Epidermal melanocyte (primary cell): Measurements from ENCODE around the gene ADGRD2.
"Not testable (repeated sequence)": the region's sequence is repeated elsewhere in the genome, so short reads cannot be mapped to it uniquely, and the experiment has no call there.

ENCODE experiments used
- DNase-seq: peaks from one replicate; pipeline ENCODE4 v3.0.0; 2011; ENCODE audit warnings: low spot score; ENCODE audit not compliant: insufficient read length

Gene ADGRD2, protein sequence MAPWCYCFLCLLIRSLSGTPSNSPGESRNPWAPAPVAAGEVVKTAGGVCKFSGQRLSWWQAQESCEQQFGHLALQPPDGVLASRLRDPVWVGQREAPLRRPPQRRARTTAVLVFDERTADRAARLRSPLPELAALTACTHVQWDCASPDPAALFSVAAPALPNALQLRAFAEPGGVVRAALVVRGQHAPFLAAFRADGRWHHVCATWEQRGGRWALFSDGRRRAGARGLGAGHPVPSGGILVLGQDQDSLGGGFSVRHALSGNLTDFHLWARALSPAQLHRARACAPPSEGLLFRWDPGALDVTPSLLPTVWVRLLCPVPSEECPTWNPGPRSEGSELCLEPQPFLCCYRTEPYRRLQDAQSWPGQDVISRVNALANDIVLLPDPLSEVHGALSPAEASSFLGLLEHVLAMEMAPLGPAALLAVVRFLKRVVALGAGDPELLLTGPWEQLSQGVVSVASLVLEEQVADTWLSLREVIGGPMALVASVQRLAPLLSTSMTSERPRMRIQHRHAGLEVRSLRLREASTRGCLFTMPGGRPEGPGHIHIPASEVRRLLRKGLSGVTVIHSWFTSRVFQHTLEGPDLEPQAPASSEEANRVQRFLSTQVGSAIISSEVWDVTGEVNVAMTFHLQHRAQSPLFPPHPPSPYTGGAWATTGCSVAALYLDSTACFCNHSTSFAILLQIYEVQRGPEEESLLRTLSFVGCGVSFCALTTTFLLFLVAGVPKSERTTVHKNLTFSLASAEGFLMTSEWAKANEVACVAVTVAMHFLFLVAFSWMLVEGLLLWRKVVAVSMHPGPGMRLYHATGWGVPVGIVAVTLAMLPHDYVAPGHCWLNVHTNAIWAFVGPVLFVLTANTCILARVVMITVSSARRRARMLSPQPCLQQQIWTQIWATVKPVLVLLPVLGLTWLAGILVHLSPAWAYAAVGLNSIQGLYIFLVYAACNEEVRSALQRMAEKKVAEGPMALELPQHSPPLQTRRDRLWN

DNA sequence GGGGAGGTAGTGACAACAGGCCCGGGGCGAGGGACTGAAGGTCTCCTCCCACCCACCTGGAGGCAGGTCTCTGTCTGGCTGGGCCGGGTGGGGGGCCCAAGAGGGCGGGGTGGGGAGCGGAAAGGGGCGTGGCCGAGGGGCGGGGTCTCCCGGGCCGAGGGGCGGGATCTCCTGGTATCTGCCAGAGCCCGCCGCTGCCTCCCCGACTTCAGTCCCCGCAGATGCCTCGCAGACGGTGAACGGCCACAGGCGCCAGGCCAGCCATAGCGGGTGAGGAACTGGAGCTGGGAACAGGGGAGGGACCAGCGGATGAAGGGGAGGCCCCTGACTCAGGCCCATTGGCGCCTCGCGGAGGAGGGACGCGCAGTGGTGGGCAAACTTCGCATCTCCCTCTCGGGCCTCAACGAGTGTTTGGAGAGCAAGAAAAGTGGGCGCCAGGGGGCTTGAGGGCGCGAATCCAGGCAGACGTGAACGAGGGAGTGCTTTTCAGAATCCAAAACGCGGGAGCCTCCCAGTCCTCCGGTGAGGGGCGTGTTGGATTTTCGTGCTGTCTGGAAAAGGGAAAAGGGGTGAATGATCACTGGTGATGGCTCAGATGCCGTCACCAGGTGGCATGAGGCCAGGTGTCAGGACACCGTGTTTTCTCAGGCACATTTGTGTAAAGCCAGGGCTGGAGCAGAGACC is at the start of gene ADGRD2:
TSS of gene ADGRD2 (plus strand) at position 211 of the 684 bp plus-strand sequence. CDS start 1,216 bp downstream, outside the sequence.
- peak; percentile 53 for DNase-seq

DNA sequence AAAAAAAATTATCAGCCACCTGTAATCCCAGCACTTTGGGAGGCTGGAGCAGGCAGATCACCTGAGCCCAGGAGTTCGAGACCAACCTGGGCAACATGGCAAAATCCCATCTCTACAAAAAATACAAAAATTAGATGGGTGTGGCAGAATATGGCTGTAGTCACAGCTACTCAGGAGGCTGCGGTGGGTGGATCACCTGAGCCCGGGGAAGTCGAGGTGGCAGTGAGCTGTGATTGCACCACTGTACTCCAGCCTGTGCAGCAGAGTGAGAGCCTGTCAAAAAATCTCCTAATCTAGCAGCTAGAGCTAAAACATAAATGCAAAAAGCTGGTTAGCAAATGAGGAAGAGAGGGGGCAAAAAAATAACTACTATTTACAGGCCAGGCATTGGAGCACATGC is 47.0 kb upstream of the ADGRD2 start:
- no peak for DNase-seq

DNA sequence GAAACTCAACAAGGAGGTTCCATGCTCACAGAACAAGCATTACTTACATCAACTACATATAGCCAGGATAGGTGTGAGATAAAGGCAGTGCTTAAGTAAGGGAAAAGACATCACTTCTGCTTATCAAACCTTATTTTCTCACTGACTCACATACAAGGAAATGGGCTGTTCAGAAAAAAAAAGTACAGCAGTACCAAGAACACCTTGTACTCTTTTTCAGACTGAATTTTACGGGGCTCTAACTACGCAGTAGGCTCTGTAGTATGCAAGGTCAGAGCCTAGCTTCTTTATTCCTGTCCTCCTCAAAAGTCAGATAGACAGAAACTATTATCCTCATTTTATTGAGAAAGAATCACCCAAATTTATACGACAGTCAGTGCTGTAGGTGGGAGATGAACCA is 40.8 kb upstream of the ADGRD2 start:
- no peak for DNase-seq

- no peak for DNase-seq
Measured at GRCh38 chr9:124410321-124410913, 39.8 kb upstream of the ADGRD2 start.

GRCh38 chr9:124411514-124412227 is 38.6 kb upstream of the ADGRD2 start:
- DNase-seq = no peak

DNA sequence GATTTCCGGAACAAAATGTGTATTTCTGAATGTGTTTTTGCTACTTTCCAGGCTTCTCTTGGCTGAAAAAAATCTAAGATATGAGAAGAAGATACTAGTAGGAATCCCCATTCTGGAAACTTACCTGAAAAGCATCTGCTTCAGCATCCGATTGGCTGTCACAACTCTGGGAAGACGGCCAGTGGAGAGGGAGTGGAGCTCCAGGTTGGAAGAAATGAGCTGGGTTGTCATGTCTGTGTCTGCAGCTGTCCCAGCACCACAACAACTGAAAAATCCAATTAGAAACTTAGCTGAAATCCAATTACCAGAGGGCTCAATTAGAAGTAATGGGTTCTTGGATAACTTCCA is 38.0 kb upstream of the ADGRD2 start:
- DNase-seq = no peak

DNA sequence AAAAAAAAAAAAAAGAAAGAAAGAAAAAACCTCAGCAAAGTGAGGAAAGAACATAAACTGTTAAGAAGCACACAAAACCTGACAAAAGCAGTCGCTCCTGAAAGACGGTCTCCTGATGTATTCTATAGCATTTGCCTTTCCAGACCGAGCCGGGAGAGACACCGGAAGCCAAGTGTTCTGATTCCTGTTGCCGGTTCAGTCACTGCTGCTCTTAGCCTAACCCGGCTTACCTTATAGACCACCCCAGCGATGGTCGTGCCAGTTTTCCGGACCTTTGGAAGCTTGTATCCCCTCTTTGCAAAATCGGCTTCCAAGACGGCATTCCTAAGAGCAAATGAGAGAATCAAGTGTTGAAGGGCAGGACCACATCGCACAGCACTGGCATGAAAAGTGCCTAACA is 35.6 kb upstream of the ADGRD2 start:
- no peak for DNase-seq

- DNase-seq = peak; percentile 83
Measured at GRCh38 chr9:124415102-124415851, 35.0 kb upstream of the ADGRD2 start, which contains the start of gene PSMB7. PSMB7 (minus strand) TSS chr9:124415442; CDS start chr9:124415425, 17 bp downstream.

DNA sequence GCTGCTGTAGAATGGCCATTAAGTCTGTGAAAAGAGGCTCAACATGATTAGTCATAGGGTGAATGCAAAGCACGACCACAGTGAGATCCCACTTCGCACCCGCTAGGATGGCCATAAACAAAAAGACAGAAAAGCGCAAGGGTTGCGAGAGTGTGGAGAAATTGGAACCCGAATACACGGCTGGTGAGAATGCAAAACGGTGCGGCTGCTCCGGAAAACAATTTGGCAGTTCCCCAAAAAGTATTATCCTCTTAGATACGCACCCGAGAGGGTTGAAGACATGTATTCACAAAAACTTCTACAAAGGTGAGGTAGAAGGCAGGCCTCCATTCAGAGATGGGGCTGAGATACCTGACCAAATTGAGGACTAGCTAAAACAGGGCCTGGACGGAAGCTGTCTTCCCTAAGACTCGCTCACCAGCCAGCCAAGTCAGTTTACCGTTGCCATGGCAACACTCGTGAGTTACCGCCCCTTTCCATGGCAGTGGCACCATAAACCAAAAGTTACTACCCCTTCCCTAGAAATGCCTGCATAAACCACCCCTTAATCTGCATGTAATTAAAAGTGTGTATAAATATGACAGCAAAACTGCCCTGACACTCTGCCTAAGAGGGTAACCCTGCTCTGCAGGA is 34.3 kb upstream of the ADGRD2 start:
- DNase-seq = no peak

DNA sequence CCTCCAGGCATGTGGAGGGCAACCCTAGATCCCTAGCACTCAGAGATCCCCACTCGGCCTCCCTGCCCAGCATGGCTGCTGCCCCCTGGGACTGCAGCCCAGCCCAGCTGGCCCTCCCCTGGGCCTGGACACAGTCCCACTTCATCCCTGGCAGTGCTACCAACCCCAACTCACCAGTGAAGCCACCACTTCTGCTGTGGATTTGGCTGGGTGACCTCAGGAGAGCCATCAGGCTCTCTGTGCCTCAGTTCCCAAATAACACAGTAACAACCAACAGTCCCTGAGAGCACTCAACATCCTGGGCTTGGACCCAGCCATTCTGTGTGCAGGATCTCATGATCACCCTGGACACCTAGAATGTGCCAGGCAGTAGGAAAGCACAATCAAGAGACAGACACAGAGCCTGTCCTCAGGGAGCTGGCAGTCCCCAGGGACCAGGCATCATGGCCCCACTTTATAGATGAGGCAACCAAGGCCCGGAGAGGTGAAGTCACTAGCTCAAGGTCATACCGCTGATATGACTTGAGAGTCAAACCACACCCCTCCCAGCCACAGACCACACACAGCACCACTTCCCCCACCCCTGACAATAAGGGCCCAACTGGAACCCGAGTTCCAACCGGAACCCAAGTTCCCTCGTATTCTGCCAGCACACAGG is 30.3 kb upstream of the ADGRD2 start:
- DNase-seq = no peak

DNA sequence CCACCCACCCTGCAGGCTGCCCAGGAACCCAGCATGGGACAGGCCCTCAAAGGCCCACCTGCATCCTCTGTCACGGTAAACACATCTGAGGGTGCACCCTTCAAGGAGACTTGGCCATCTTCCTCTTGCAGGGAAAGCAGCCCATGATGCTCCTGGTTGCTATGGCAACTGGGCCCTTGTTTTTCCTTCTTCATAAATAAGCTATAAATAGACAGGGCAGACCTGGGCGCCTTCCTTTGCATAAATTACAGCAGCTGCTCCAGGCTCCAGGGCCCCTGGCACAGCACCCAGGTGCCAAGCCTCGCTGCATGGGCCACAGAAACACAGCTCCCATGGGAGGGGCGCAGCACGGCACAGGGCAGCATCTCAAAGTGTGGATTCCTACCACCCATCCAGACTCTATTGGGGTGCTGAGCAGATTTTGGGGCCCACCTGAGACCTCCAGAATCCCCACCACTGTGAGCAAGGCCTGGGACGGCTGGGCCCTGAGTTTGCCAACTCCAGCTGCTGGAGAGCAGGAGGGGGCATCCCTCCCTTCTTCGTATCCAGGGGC is 29.2 kb upstream of the ADGRD2 start:
- no peak for DNase-seq

DNA sequence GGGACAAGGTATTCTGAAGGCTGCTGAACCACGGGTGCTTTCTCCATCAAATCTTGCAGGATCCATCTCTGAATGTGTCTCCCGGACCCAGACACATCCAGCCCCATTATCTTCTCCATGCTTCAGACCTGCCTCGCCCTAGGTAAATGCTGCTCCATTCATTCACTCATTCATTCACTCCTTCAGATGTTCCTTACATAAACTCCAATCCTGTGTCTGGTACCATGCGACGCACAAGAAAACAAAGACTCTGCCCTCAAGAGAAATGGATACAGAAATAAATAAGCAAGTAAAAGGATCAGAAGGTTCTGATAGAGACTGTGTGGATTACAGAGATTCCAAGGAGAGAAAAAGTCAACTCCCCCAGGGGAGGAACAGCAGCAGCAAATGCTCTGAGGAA is 27.1 kb upstream of the ADGRD2 start:
- DNase-seq = no peak

DNA sequence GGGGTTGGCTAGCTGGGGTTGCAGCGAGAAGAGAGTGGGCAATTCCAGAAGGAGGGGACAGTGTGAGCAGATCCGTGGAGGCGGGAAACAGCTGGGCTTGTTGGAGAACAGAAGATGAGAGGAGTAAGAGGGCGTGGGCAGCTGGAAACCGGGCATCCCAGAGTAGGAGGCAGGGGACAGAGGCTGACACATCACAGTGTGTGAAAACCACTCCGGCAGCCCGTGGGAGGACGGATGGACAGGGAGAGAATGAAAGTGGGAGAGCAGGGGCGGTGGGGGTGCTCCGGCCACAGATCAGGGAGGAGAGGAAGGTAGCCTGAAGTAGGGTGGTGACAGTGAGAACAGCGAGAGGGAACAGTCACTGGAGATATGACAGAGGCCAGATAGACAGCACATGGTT is 26.7 kb upstream of the ADGRD2 start:
- no peak for DNase-seq

DNA sequence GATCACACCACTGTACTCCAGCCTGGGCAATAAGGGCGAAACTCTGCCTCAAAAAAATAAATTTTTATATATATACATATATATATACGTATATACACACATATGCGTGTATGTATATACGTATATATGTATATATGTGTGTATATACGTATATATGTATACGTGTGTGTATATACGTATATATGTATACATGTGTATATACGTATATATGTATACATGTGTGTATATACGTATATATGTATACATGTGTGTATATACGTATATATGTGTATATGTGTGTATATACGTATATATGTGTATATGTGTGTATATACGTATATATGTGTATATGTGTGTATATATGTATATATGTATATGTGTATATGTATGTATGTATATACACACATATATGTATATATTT is 24.5 kb upstream of the ADGRD2 start:
- DNase-seq = not testable (repeated sequence)

GRCh38 chr9:124426361-124426760 is 23.9 kb upstream of the ADGRD2 start:
- DNase-seq = no peak

DNA sequence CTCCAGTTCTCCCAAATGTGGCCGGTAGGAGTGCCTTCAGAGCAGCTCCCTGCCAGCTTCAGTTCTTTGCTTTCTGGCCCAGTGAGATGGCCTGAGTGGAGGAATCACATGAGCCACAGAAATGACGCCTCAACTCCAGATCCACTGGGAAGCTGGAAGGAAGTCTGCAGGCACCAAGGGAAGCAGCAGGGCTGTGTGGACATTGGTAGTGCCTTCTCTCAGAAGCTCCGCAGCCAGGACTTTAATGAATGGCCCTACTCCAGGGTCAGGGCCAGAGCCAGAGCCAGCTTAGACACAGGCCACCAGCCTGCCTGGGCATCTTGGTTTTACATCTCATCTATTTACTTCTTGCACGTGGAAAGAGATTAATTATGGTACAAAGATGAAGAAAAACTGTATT is 23.0 kb upstream of the ADGRD2 start:
- no peak for DNase-seq

DNA sequence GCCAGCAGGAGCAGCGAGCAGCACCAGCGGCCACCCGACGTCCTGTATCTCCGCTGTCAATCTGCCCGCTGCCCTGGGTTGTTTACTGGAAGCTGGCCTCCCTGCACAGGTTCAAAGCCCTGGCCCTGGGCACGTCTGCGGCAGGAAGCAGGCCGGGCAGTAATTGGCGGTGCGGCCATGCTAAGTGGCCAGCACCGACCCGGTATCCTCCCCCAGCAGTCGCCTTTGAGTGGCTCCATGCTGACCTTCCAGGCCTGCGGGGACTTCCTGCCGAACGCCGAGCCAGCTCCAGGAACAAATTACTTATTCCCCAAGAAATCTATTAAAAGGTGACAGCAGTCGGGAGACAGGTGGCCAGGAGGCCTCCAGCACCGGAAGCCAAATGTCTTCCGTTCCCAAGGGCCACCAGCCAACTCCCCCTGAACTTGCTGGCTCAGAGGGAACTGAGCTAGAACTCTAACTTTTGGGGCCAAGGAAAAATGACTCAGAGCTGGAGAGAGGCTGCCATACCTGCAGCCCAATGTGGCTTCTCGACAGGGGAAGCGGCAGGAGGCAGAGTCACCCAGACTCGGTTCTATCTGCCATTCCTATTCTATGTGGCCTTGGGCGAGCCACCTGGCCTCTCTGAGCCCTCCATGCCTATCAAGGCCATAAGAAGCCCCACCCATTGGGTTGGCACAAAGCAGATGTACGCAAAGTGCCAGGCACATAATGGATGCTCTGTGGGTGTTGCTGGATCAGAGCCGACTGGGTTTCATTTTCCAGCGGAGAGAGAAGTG is 21.3 kb upstream of the ADGRD2 start:
- no peak for DNase-seq

GRCh38 chr9:124429530-124429867 is 20.8 kb upstream of the ADGRD2 start:
- DNase-seq = no peak
